ENCODE data around the gene FABP1. TPM values are rescaled to one million over a fixed set of nuclear protein-coding genes. Genes with fewer than 3 reads are reported as not detected.

The FABP1 gene
- total RNA-seq, 1 donor = not detected

DNA sequence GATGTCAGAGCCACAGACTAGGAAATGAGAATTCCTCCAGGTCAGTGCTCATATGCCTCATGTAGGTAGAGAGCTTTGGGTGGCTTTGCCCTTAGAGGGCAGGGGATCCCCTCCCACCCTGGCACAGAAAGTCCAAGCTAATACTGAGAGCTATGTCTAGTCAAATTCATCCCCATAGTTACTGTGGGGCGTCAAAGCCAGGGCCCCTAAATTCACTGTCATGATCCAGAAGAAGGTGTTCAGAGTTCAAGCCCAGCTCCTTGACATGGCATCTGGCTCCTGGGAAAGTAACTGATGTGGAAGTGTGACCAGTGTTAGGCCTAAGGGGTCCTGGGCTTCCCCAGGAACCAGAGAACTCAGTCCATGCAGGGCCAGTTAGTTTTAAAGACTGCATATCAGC is 44.1 kb upstream of the FABP1 start:
- Histone ChIP-seq H3K4me1 (ENCODE audit: insufficient read depth, low read length) (no peaks in the 10 kb centered on the region), H3K4me2 (ENCODE audit: insufficient read depth, low read length) (no peak overlapping the region), H3K27ac (ENCODE audit: low read depth, low read length) (no peak overlapping the region), H2AFZ (ENCODE audit: low read length) (no peak overlapping the region), H4K20me1 (ENCODE audit: insufficient read depth, low read length) (no peaks in the 10 kb centered on the region), H3K79me2 (ENCODE audit: insufficient read depth, low read length) (no peaks in the 10 kb centered on the region), H3K36me3 (ENCODE audit: insufficient read depth, low read length) (no peaks in the 10 kb centered on the region), H3K27me3 (ENCODE audit: insufficient read depth, low read length) (peaks cover 6% of the 10 kb centered on the region), H3K4me3 (ENCODE audit: insufficient read depth, low read length) (no peak overlapping the region), H3K9me3 (ENCODE audit: low read depth, low read length) (no peaks in the 10 kb centered on the region)
- TF ChIP-seq, protein P1, sequence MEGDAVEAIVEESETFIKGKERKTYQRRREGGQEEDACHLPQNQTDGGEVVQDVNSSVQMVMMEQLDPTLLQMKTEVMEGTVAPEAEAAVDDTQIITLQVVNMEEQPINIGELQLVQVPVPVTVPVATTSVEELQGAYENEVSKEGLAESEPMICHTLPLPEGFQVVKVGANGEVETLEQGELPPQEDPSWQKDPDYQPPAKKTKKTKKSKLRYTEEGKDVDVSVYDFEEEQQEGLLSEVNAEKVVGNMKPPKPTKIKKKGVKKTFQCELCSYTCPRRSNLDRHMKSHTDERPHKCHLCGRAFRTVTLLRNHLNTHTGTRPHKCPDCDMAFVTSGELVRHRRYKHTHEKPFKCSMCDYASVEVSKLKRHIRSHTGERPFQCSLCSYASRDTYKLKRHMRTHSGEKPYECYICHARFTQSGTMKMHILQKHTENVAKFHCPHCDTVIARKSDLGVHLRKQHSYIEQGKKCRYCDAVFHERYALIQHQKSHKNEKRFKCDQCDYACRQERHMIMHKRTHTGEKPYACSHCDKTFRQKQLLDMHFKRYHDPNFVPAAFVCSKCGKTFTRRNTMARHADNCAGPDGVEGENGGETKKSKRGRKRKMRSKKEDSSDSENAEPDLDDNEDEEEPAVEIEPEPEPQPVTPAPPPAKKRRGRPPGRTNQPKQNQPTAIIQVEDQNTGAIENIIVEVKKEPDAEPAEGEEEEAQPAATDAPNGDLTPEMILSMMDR (IDR thresholded peaks at IDR 0.05; ENCODE audit: extremely low read depth, low read depth, low read length) = no peak
- DNase-seq (ENCODE audit: insufficient read length, low spot score, missing footprints) = no peak

DNA sequence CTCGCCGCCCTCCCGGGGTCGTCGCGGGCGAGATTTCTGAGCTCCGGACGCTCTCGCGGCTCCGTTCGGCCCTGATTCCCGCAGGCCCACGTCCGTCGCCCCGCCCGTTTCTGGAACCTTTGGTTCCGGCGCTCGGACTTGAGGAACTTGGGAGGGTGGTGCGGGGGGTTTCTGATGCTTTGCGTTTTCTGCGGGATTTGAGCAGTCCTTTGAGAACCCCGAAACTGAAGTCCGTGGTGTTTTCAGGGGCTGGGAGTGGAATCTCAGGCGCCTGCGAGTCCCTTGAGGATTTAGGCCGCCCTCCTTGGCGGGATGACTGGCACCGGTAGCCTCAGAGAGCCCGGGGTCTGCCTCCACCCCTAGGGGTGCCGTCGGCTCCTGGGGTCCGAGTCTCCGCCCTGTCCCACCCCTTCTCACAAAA is 42.6 kb upstream of the FABP1 start:
- peak overlapping the region; percentile 75 for H3K4me3 ChIP-seq (ENCODE audit: insufficient read depth, low read length)

DNA sequence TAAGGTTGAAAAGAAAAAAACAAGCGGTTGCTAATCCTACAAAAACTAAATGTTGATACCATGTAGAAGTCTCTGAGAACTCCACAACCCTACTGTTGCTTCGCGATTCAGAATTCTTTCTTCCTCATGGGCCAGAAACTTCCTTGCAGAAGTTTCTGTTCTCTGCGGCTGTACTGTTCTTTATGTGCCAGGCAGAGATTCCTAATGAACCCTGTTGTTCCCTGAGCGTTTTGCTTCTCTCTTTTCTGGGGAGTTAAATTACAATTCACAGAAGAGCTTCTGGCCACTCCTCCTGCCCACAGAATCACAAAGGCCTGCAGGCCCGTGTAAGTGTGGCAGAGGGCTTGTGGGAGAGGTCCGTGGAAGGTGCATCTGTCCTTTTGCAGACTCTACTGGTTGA is 40.5 kb upstream of the FABP1 start:
- H3K4me1 ChIP-seq (ENCODE audit: insufficient read depth, low read length) = no peaks in the 10 kb centered on the region
- no peak overlapping the region for H2AFZ ChIP-seq (ENCODE audit: low read length)
- peaks cover 6% of the 10 kb centered on the region for H3K27me3 ChIP-seq (ENCODE audit: insufficient read depth, low read length)
- no peak overlapping the region for H3K27ac ChIP-seq (ENCODE audit: low read depth, low read length)
- TF ChIP-seq, protein P1 (IDR thresholded peaks at IDR 0.05; ENCODE audit: extremely low read depth, low read depth, low read length) = no peak
- H4K20me1 ChIP-seq (ENCODE audit: insufficient read depth, low read length) = no peaks in the 10 kb centered on the region
- no peak for DNase-seq (ENCODE audit: insufficient read length, low spot score, missing footprints)
- H3K4me2 ChIP-seq (ENCODE audit: insufficient read depth, low read length) = no peak overlapping the region
- no peaks in the 10 kb centered on the region for H3K79me2 ChIP-seq (ENCODE audit: insufficient read depth, low read length)
- H3K4me3 ChIP-seq (ENCODE audit: insufficient read depth, low read length) = no peak overlapping the region
- H3K36me3 ChIP-seq (ENCODE audit: insufficient read depth, low read length) = no peaks in the 10 kb centered on the region
- H3K9me3 ChIP-seq (ENCODE audit: low read depth, low read length) = no peaks in the 10 kb centered on the region

More for the DNA sequence above, 42.6 kb upstream of the FABP1 start:
- TF ChIP-seq, protein P1 (IDR thresholded peaks at IDR 0.05; ENCODE audit: extremely low read depth, low read depth, low read length) = no peak
- H2AFZ ChIP-seq (ENCODE audit: low read length) = peak overlapping the region; percentile 90
- H4K20me1 ChIP-seq (ENCODE audit: insufficient read depth, low read length) = no peaks in the 10 kb centered on the region
- H3K4me2 ChIP-seq (ENCODE audit: insufficient read depth, low read length) = peak overlapping the region; percentile 79
- H3K27me3 ChIP-seq (ENCODE audit: insufficient read depth, low read length) = peaks cover 6% of the 10 kb centered on the region
- H3K79me2 ChIP-seq (ENCODE audit: insufficient read depth, low read length) = no peaks in the 10 kb centered on the region
- H3K27ac ChIP-seq (ENCODE audit: low read depth, low read length) = peak overlapping the region; percentile 50
- H3K4me1 ChIP-seq (ENCODE audit: insufficient read depth, low read length) = no peaks in the 10 kb centered on the region
- no peak for DNase-seq (ENCODE audit: insufficient read length, low spot score, missing footprints)
- no peaks in the 10 kb centered on the region for H3K9me3 ChIP-seq (ENCODE audit: low read depth, low read length)
- no peaks in the 10 kb centered on the region for H3K36me3 ChIP-seq (ENCODE audit: insufficient read depth, low read length)

DNA sequence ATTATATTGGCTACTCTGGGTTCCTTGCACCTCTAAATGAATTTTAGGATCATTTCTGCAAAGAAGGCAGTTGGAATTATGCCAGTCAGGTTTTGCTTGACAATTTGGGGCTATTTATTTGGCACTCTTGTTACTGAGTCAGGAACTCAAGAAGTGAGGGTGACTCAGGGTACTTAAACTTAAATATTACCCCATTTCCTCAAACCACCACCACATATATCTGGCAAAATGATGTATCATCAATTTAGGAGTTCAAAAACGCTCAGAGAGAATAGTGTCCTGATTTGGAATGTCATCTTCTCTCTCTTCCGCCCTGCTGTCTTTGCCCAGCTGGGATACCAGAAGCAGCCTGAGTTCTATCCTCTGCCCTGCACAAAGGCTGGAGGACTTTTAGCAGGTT is 39.9 kb upstream of the FABP1 start:
- Histone ChIP-seq H3K36me3 (ENCODE audit: insufficient read depth, low read length) (no peaks in the 10 kb centered on the region), H3K27me3 (ENCODE audit: insufficient read depth, low read length) (peaks cover 6% of the 10 kb centered on the region), H3K4me1 (ENCODE audit: insufficient read depth, low read length) (no peaks in the 10 kb centered on the region), H4K20me1 (ENCODE audit: insufficient read depth, low read length) (no peaks in the 10 kb centered on the region), H3K79me2 (ENCODE audit: insufficient read depth, low read length) (no peaks in the 10 kb centered on the region), H3K9me3 (ENCODE audit: low read depth, low read length) (no peaks in the 10 kb centered on the region), H3K4me3 (ENCODE audit: insufficient read depth, low read length) (no peak overlapping the region), H2AFZ (ENCODE audit: low read length) (no peak overlapping the region), H3K4me2 (ENCODE audit: insufficient read depth, low read length) (no peak overlapping the region), H3K27ac (ENCODE audit: low read depth, low read length) (no peak overlapping the region)
- TF ChIP-seq, protein P1 (IDR thresholded peaks at IDR 0.05; ENCODE audit: extremely low read depth, low read depth, low read length) = no peak
- no peak for DNase-seq (ENCODE audit: insufficient read length, low spot score, missing footprints)
